ENCODE measurements around the gene VPS41. TPM values are rescaled to one million over a fixed set of nuclear protein-coding genes. Genes with fewer than 3 reads are reported as not detected.
"Not testable (repeated sequence)": the region's sequence is repeated elsewhere in the genome, so short reads cannot be mapped to it uniquely, and the experiment has no call there.

The VPS41 gene
- total RNA-seq, 1 donor from 2014 or later: 103 TPM

GRCh38 chr7:38854947-38855346 lies 54.0 kb downstream of the VPS41 start:
- not testable (repeated sequence) for DNase-seq (ENCODE audit: low spot score)

DNA sequence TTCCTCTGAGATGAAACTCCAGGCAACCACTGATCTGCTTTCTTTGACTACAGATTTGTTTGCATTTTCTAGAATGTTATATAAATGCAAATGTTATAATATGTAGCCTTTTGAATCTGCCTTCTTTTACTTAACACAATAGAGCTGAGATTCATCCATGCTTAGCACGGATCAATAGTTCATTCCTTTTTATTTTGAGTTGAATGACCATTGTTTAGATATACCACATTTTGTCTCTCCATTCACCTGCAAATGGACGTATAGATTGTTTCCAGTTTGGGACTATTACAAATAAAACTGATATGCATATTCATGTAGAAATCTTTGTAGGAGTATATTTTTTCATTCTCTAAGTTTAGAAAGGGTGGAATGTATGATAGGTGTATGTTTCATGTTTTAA lies 57.7 kb downstream of the VPS41 start:
- DNase-seq (ENCODE audit: low spot score): no peak

DNA sequence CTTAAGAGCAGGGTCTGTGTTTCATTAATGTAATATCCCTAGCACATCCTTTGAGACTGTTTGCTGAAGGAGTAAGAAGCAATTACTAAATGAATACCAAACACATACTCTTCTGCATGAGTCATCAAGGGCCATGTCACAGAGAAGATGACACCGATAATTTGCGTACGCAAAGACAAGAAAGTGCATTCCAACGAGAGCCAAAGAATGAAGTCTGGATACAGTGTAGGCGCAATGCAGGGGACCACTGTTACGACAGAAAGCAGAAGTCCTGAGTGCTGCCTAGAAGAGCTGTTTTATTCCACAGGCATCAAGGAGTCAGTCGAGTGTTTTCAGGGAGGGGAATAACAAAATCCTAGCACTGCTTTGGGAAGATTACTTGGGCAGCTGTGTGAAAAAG lies 62.7 kb downstream of the VPS41 start:
- no peak for DNase-seq (ENCODE audit: low spot score)

DNA sequence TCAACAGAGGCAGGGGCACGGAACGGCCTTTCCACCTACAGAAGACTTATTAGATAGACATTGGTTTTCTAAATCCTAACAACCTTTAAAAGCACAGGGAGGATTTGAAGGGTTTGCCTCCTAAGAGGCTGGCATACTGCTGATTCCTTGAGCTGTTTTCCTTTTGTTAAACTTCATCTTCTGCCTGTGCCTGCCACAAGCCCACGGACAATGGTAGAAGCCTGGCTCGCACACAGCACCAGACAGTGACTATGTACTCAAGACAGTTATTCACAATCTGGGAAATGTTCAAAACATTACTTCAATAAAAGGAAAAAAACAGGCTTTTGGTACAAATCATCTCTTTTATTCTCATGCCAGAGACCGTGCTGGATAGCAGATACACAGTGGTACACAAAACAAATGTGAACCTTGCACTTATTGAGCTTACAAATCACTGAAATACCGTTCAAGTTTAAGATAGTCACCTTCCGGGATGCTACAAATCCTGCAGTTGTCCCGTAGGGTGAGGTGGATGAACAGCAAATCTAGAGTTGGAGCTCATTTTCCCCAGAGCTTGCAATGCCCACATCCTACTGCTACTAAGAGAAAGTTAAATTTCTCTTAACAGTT lies 63.9 kb downstream of the VPS41 start:
- DNase-seq (ENCODE audit: low spot score): no peak

DNA sequence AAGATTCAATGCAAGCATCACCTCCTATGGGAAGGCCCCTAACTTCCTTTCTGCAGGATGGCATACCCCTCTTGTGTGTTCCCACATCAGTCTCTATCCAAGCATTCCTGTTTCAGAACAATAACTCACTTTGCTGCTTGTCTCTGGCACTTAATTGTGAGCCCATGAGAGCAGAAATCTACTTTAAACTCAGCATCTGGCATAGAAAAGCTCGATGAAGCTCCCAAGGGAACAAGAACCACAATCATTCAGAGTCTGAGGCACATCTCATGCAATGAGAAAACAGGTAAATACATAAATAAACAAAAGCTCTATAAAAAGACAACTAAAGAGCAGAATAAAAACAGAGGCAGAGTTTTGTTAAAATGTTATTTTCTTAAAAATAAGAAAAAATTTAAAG lies 66.2 kb downstream of the VPS41 start:
- DNase-seq (ENCODE audit: low spot score): no peak

DNA sequence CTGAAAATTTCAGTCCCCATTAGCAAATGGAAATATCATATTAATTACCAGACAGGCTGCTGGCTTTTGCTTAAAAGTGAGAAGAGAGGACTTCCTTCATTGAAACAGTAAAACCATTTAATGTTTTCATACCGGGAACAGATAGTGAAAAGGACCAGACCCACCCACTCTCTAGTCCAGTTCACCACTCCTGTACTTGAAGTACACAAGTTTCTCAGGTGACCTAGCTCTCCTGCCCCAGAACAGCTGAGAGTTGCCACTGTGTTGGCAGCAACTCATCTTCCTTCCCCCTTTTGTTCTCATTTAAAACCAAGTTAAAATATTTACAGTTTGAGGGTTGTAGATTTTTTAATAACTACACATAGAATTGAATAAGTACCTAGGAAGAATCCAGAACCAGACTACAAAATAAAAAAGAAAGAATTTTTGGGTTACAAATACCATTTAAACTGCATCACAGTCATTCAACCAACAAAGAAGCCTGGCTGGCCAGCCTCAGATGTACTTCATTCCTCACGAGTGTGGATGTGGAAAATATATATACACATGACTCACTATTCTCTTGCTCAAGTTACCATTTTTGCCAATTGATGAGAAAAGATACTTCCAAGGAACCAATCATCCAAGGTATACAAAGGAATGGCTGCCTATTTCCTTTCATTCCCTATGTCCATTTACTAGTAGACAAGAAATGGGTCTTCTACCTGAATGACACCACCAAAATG lies 68.1 kb downstream of the VPS41 start:
- DNase-seq (ENCODE audit: low spot score): no peak

- no peak for DNase-seq (ENCODE audit: low spot score)
Observed at GRCh38 chr7:38839851-38840250, 69.1 kb downstream of the VPS41 start.

DNA sequence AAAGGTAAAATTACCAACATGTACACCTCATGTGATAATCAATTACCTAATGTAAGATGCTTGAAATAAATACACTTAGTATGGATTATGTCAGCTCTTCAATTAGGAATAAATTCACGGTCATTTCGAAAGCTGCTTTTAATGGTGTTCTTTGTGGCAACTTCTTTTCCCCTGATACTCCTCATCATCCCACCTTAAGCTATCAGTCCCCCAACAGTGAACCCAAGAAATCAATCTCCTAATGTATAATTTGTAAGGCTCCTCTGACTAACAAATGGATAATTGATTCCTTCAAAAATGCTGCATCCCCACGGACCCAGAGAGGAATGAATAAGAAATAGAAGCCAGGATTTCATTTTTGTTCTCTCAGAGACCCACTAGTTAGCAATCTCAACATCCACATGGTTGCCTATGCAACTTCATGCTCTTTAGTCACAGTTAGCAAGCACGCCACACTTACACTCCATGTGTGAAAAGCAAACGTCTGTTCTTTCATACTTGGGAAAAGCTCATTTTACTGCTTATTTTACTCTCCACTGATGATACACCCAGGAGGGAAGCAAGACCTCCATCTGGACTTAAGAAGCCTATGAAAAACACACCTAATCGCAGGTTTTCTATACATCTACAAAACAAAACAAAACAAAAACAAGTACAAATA lies 70.1 kb downstream of the VPS41 start:
- no peak for DNase-seq (ENCODE audit: low spot score)

DNA sequence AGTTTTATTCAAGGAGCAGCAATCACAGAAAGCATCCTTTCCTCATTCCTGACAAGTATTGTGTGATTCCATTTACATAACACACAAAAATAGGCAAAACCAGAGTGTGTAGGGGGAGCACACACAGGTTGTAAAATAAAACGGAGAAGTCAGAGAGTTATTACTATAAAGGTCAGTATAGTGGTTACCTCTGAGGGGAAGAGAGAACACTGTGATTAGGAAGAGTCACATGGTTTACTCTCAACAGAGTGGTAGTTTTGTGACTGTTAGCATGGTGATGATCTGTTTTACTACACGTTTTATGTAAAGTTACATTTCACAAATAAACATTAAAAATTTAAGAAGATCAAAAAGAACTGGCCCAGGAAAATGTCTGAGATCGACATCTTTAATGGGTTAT lies 74.6 kb downstream of the VPS41 start:
- DNase-seq (ENCODE audit: low spot score): no peak

DNA sequence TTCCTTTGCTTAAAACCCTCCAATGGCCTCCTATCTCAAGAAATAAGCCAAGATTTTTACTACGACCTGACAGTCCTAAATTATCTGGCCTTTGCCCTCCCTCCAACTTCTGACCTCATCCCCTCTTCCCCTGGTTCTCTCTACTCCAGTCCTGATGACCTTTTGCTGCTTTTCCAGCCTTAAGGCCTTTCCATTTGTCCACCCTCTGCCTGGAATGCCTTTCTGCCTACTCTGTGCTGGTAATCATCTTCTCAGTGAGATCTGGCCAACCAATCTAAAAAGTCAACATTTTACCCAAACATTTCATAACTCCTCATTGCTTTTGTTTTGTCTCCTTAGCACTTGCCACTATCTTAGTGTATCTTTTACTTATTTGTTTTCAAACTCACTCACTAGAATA lies 75.7 kb downstream of the VPS41 start:
- no peak for DNase-seq (ENCODE audit: low spot score)

GRCh38 chr7:38831259-38831996 lies 77.6 kb downstream of the VPS41 start:
- no peak for DNase-seq (ENCODE audit: low spot score)

DNA sequence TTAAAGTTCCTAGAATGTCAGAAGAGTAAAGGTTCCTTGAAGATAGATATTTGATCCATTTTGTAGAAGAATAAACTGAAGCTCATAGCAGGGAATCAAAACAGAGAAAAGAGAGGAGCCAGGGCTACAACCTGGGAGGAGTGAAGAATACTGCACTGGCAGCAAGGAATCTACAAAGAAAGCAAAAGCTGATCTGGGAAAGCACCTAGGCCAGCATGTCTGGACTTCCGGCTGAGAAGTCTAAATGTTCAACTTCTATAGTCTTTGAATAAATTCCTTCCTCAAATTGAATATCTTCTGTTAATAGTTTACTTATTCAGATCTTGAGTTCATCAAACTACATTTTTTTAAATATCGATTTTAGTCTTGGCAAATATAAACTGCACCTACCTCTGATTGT lies 78.2 kb downstream of the VPS41 start:
- peak; percentile 27 for DNase-seq (ENCODE audit: low spot score)

DNA sequence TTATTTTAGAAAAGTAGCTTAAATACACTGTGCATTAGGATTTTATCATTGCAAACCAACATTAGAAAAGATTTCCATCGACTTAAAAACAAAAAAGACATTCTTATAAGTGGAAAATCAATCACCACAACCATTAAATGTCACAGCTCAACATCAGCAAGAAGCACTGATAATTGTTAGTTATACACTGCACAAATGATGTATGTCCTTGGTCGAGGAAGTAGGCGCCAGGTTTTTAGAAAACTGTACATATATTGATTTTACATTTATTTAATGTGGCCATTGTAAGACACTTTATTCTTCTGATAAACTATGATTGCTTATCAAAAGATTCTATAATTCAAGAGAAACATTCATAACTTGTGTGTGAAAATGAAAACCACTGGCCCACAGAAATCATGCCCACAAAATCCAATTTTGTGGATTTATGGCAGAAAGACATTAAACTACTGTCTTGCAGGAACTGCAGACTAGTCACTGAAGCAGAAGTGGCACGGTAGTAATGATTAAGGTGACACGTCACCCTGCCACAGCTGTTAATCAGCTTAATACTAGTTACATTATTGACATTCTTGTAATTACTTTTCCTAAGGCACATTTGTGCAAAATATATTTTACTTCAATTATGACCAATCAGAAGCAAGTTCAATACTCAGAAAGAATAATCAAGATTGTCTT lies 79.4 kb downstream of the VPS41 start:
- no peak for DNase-seq (ENCODE audit: low spot score)

GRCh38 chr7:38828026-38828425 lies 81.0 kb downstream of the VPS41 start:
- DNase-seq (ENCODE audit: low spot score): no peak

GRCh38 chr7:38825721-38826440 lies 83.1 kb downstream of the VPS41 start:
- DNase-seq (ENCODE audit: low spot score): no peak

GRCh38 chr7:38824948-38825347 lies 84.0 kb downstream of the VPS41 start:
- DNase-seq (ENCODE audit: low spot score): no peak

- no peak for DNase-seq (ENCODE audit: low spot score)
Observed at GRCh38 chr7:38822549-38822948, 86.4 kb downstream of the VPS41 start.

GRCh38 chr7:38820571-38820970 lies 88.4 kb downstream of the VPS41 start:
- no peak for DNase-seq (ENCODE audit: low spot score)

- DNase-seq (ENCODE audit: low spot score): no peak
Observed at GRCh38 chr7:38819463-38819862, 89.5 kb downstream of the VPS41 start.

DNA sequence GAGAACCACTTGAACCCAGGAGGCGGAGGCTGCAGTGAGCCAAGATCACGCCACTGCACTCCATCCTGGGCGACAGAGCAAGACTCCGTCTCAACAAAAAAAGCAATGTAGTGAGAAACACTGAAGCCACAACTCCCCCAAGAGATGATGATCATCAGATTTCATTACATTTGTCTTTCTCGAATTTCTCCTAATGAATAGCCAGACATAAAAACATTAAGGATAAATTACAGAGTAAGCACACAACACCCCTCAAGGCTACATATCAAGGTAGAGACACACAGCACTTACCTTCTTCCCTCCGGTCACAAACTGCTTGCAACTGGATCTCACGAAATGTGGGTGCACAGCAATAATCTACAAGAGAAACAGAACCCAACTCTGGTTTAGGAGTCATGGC lies 91.5 kb downstream of the VPS41 start:
- no peak for DNase-seq (ENCODE audit: low spot score)

- DNase-seq (ENCODE audit: low spot score): no peak
Observed at GRCh38 chr7:38813768-38814167, 95.2 kb downstream of the VPS41 start.

Data from mucosa of gallbladder (tissue), 1 donor.